H9 (cell line): ENCODE data around the gene OMA1. TPM values are rescaled to one million over a fixed set of nuclear protein-coding genes. Genes with fewer than 3 reads are reported as not detected.

Experiments
- DNase-seq: peaks from one replicate; pipeline ENCODE4 v3.0.0-alpha.2; 2017
- H2AFZ ChIP-seq: one replicate; pipeline ENCODE4 v1.6.1; 2013; ENCODE audit warnings: mild to moderate bottlenecking, low read length, control low read depth, moderate library complexity
- H2AK5ac ChIP-seq: 2 replicates; pipeline ENCODE4 v1.6.1; 2013; ENCODE audit warnings: low read length, control low read depth, mixed read lengths; ENCODE audit not compliant: insufficient read length
- H2BK120ac ChIP-seq: one replicate; pipeline ENCODE4 v1.6.1; 2013; ENCODE audit warnings: low read depth, mild to moderate bottlenecking, low read length, control low read depth, inconsistent platforms; ENCODE audit not compliant: poor library complexity, severe bottlenecking
- H2BK12ac ChIP-seq: 2 replicates; pipeline ENCODE4 v1.6.1; 2013; ENCODE audit warnings: low read length, control low read depth, mixed read lengths, low read depth; ENCODE audit not compliant: insufficient read length
- H2BK15ac ChIP-seq: 2 replicates; pipeline ENCODE4 v1.6.1; 2013; ENCODE audit warnings: low read depth, low read length, control low read depth
- H2BK20ac ChIP-seq: one replicate; pipeline ENCODE4 v1.6.1; 2013; ENCODE audit warnings: low read depth, mild to moderate bottlenecking, low read length, control low read depth, inconsistent platforms; ENCODE audit not compliant: poor library complexity, severe bottlenecking
- H2BK5ac ChIP-seq: 2 replicates; pipeline ENCODE4 v1.6.1; 2013; ENCODE audit warnings: low read length, control low read depth, mixed read lengths; ENCODE audit not compliant: insufficient read length
- H3K14ac ChIP-seq: 2 replicates; pipeline ENCODE4 v1.6.1; 2013; ENCODE audit warnings: low read length, control low read depth; ENCODE audit not compliant: insufficient read depth
- H3K18ac ChIP-seq: 2 replicates; pipeline ENCODE4 v1.6.1; 2013; ENCODE audit warnings: low read depth, mild to moderate bottlenecking, mixed read lengths, low read length, control low read depth; ENCODE audit not compliant: insufficient read length
- H3K23ac ChIP-seq: 2 replicates; pipeline ENCODE4 v1.6.1; 2013; ENCODE audit warnings: low read length, control low read depth, mixed read lengths, low read depth; ENCODE audit not compliant: insufficient read length
- H3K23me2 ChIP-seq: 2 replicates; pipeline ENCODE4 v1.6.1; 2013; ENCODE audit warnings: low read depth, mild to moderate bottlenecking, mixed read lengths, low read length, control low read depth; ENCODE audit not compliant: insufficient read length, poor library complexity, severe bottlenecking
- H3K27ac ChIP-seq: 2 replicates; pipeline ENCODE4 v1.5.1; 2013; ENCODE audit warnings: low read length, control low read depth, mixed read lengths, low read depth; ENCODE audit not compliant: insufficient read length
- H3K27me3 ChIP-seq: 2 replicates; pipeline ENCODE4 v1.6.1; 2013; ENCODE audit warnings: low read length, control low read depth, inconsistent platforms; ENCODE audit not compliant: insufficient read depth
- H3K4ac ChIP-seq: 2 replicates; pipeline ENCODE4 v1.6.1; 2013; ENCODE audit warnings: low read depth, mild to moderate bottlenecking, control low read depth, inconsistent platforms, low read length, moderate library complexity
- H3K4me1 ChIP-seq: 2 replicates; pipeline ENCODE4 v1.6.1; 2013; ENCODE audit warnings: low read length, control low read depth, inconsistent platforms; ENCODE audit not compliant: insufficient read depth
- H3K4me2 ChIP-seq: 2 replicates; pipeline ENCODE4 v1.6.1; 2013; ENCODE audit warnings: low read length, control low read depth, mixed read lengths; ENCODE audit not compliant: insufficient read length, insufficient read depth
- H3K56ac ChIP-seq: 2 replicates; pipeline ENCODE4 v1.6.1; 2013; ENCODE audit warnings: low read depth, mild to moderate bottlenecking, mixed read lengths, low read length, control low read depth; ENCODE audit not compliant: insufficient read length
- H3K79me1 ChIP-seq: 2 replicates; pipeline ENCODE4 v1.6.1; 2013; ENCODE audit warnings: low read depth, mild to moderate bottlenecking, moderate library complexity, low read length, control low read depth, inconsistent platforms; ENCODE audit not compliant: insufficient read depth, poor library complexity, severe bottlenecking
- H3K79me2 ChIP-seq: 2 replicates; pipeline ENCODE4 v1.6.1; 2013; ENCODE audit warnings: low read length, control low read depth, inconsistent platforms; ENCODE audit not compliant: insufficient read depth
- H3K9ac ChIP-seq: 2 replicates; pipeline ENCODE4 v1.6.1; 2013; ENCODE audit warnings: low read length, control low read depth, mixed read lengths; ENCODE audit not compliant: insufficient read length; ENCODE audit errors: extremely low read depth
- H3K9me3 ChIP-seq: one replicate; pipeline ENCODE4 v1.6.1; 2013; ENCODE audit warnings: low read depth, low read length, inconsistent platforms; ENCODE audit not compliant: control insufficient read depth
- H3T11ph ChIP-seq: one replicate; pipeline ENCODE4 v1.6.1; 2013; ENCODE audit warnings: mild to moderate bottlenecking, low read length, control low read depth, inconsistent platforms
- H4K20me1 ChIP-seq: one replicate; pipeline ENCODE4 v1.6.1; 2013; ENCODE audit not compliant: control insufficient read depth, insufficient read length, insufficient read depth
- H4K5ac ChIP-seq: 2 replicates; pipeline ENCODE4 v1.6.1; 2013; ENCODE audit warnings: low read depth, mild to moderate bottlenecking, mixed read lengths, low read length, control low read depth; ENCODE audit not compliant: insufficient read length
- H4K8ac ChIP-seq: replicated peaks from 2 replicates; pipeline ENCODE4 v1.6.1; 2013; ENCODE audit warnings: low read length, control low read depth, mixed read lengths, low read depth; ENCODE audit not compliant: insufficient read length
- H4K91ac ChIP-seq: 2 replicates; pipeline ENCODE4 v1.6.1; 2013; ENCODE audit warnings: low read depth, mild to moderate bottlenecking, moderate library complexity, mixed read lengths, low read length, control low read depth; ENCODE audit not compliant: insufficient read length
- H3K27ac Mint-ChIP-seq, 3 experiments: 2 replicates in 2 of 3; 3 replicates in 1 of 3; pipeline ENCODE4 v1.8.0; 2020 to 2021; ENCODE audit warnings: mixed read lengths in 3 of 3, mild to moderate bottlenecking in 1 of 3, moderate library complexity in 1 of 3
- H3K27me3 Mint-ChIP-seq: 2 replicates; pipeline ENCODE4 v1.8.0; 2021; ENCODE audit warnings: low read depth, mild to moderate bottlenecking, moderate library complexity, mixed read lengths
- H3K36me3 Mint-ChIP-seq, 3 experiments: 2 replicates in 2 of 3; 3 replicates in 1 of 3; pipeline ENCODE4 v1.8.0; 2020 to 2021; ENCODE audit warnings: low read depth in 3 of 3, mixed read lengths in 3 of 3; ENCODE audit not compliant: insufficient read depth in 1 of 3
- H3K4me1 Mint-ChIP-seq, 2 experiments: 2 replicates each; pipeline ENCODE4 v1.8.0; 2020; ENCODE audit warnings: mixed read lengths in 2 of 2
- H3K4me3 Mint-ChIP-seq, 2 experiments: 2 replicates in 1 of 2; 3 replicates in 1 of 2; pipeline ENCODE4 v1.8.0; 2020 to 2021; ENCODE audit warnings: mild to moderate bottlenecking in 2 of 2, mixed read lengths in 2 of 2, moderate library complexity in 1 of 2
- H3K9me3 Mint-ChIP-seq, 2 experiments: 2 replicates in 1 of 2; 3 replicates in 1 of 2; pipeline ENCODE4 v1.8.0; 2020; ENCODE audit warnings: mild to moderate bottlenecking in 2 of 2, mixed read lengths in 2 of 2, moderate library complexity in 1 of 2
- WGBS: extraction: QIAGEN DNeasy Blood & Tissue Kit; methylation state at CpG from one replicate; pipeline ENCODE4 v1.1.7; 2013; ENCODE audit warnings: missing lambda C conversion rate, low lambda C conversion rate, mixed read lengths; ENCODE audit not compliant: insufficient read length; ENCODE audit errors: extremely low coverage; 5-methylcytosine and 5-hydroxymethylcytosine counted together
- total RNA-seq: library from RNA; stranded (reverse); gene quantifications from 2 replicates; pipeline ENCODE4 v1.2.1, GENCODE V29; 2021
- TF ChIP-seq, protein P1 (sequence below): fragments of 200-600 bp; sonication (generic); conservative IDR thresholded peaks from 3 replicates; pipeline ENCODE4 v1.8.0; 2021; ENCODE audit warnings: antibody characterized with exemption, mild to moderate bottlenecking

OMA1 gene
- total RNA-seq, 1 experiment from 2014 or later = 12.9 TPM

- Histone ChIP-seq H3K4me1 (no peaks in the 10 kb centered on the region), H3K9ac (no peak overlapping the region), H2BK120ac (no peak overlapping the region), H3K27me3 (no peaks in the 10 kb centered on the region), H3K14ac (no peak overlapping the region), H4K91ac (no peak overlapping the region), H3K4me2 (no peak overlapping the region), H3K23ac (no peak overlapping the region), H3K18ac (no peak overlapping the region), H2AK5ac (no peak overlapping the region), H2BK12ac (no peak overlapping the region), H3K27ac (no peak overlapping the region), H3T11ph (no peak overlapping the region), H3K79me2 (no peaks in the 10 kb centered on the region), H4K20me1 (no peaks in the 10 kb centered on the region), H2AFZ (no peak overlapping the region), H3K56ac (no peak overlapping the region), H3K23me2 (no peaks in the 10 kb centered on the region), H4K5ac (no peak overlapping the region), H3K9me3 (no peaks in the 10 kb centered on the region), H3K4ac (no peak overlapping the region), H2BK5ac (no peak overlapping the region), H4K8ac (no peak overlapping the region), H3K79me1 (no peaks in the 10 kb centered on the region), H2BK20ac (no peak overlapping the region), H2BK15ac (no peak overlapping the region)
- peaks cover 16 to 23% of the 10 kb centered on the region in 2 experiments for H3K4me1 Mint-ChIP-seq
- WGBS = no CpG with 5 or more reads among the region's 1 CpG
- H3K27ac Mint-ChIP-seq = no peak overlapping the region
- no peak overlapping the region for H3K4me3 Mint-ChIP-seq
- H3K9me3 Mint-ChIP-seq = no peaks in the 10 kb centered on the region
- TF ChIP-seq, protein P1, sequence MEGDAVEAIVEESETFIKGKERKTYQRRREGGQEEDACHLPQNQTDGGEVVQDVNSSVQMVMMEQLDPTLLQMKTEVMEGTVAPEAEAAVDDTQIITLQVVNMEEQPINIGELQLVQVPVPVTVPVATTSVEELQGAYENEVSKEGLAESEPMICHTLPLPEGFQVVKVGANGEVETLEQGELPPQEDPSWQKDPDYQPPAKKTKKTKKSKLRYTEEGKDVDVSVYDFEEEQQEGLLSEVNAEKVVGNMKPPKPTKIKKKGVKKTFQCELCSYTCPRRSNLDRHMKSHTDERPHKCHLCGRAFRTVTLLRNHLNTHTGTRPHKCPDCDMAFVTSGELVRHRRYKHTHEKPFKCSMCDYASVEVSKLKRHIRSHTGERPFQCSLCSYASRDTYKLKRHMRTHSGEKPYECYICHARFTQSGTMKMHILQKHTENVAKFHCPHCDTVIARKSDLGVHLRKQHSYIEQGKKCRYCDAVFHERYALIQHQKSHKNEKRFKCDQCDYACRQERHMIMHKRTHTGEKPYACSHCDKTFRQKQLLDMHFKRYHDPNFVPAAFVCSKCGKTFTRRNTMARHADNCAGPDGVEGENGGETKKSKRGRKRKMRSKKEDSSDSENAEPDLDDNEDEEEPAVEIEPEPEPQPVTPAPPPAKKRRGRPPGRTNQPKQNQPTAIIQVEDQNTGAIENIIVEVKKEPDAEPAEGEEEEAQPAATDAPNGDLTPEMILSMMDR = no peak
- DNase-seq = no peak
- H3K27me3 Mint-ChIP-seq = no peaks in the 10 kb centered on the region
- H3K36me3 Mint-ChIP-seq = no peaks in the 10 kb centered on the region; a peak in 1 of 7 replicates
These were observed 46.5 kb downstream of the OMA1 start for GRCh38 chr1:58500043-58500442.
